GM19023 (cell line): Measurements from ENCODE around the gene HEATR3.

Source experiments
- ATAC-seq: cut with Tn5 transposase; IDR thresholded peaks from one replicate; pipeline ENCODE4 v1.9.1; 2021; ENCODE audit warnings: mild to moderate bottlenecking, moderate library complexity; ENCODE audit not compliant: unreplicated experiment

HEATR3 gene

GRCh38 chr16:50152351-50152806 lies 86.6 kb downstream of the HEATR3 start:
- ATAC-seq, result peak; percentile 66

- ATAC-seq, result peak; percentile 82
Measured at GRCh38 chr16:50152807-50153595, 87.2 kb downstream of the HEATR3 start, which contains the start of gene TENT4B. Gene TENT4B, plus strand, starts transcription at chr16:50153306. Its CDS starts 316 bp downstream, at chr16:50153622.

- ATAC-seq, result peak; percentile 9
Measured at GRCh38 chr16:50153596-50154419, 88.0 kb downstream of the HEATR3 start.

- ATAC-seq, result no peak
Measured at GRCh38 chr16:50154420-50154950, 88.7 kb downstream of the HEATR3 start.

- no peak for ATAC-seq
Measured at GRCh38 chr16:50155925-50156324, 90.2 kb downstream of the HEATR3 start.
